ENCODE measurements around the gene ALDH1A1.

Gene ALDH1A1

DNA sequence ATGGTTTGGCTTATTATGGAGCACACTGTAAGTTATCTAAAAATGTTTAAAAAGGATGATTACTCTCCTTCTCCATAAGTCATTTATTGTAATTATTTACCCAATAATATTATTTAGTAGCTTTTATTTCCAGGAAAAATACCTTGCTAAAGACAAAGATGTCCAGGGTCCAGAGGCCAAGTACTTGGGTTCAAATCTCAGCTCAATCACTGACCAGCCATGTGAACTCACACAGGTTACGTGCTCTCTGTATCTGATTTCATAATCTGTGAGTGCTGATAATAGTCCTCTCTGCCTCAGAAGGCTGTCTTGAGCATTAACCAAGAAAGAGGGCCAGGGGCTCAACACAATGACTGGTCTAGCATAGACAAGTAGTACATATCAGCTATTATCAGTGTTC, 27.0 kb downstream of the ALDH1A1 start:
- no peak for DNase-seq (ENCODE audit: low read depth)
- H3K4me3 ChIP-seq (ENCODE audit: low read length): no peak overlapping the region
- TF ChIP-seq, protein P1, sequence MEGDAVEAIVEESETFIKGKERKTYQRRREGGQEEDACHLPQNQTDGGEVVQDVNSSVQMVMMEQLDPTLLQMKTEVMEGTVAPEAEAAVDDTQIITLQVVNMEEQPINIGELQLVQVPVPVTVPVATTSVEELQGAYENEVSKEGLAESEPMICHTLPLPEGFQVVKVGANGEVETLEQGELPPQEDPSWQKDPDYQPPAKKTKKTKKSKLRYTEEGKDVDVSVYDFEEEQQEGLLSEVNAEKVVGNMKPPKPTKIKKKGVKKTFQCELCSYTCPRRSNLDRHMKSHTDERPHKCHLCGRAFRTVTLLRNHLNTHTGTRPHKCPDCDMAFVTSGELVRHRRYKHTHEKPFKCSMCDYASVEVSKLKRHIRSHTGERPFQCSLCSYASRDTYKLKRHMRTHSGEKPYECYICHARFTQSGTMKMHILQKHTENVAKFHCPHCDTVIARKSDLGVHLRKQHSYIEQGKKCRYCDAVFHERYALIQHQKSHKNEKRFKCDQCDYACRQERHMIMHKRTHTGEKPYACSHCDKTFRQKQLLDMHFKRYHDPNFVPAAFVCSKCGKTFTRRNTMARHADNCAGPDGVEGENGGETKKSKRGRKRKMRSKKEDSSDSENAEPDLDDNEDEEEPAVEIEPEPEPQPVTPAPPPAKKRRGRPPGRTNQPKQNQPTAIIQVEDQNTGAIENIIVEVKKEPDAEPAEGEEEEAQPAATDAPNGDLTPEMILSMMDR (IDR thresholded peaks at IDR 0.05; ENCODE audit: insufficient read depth, low read depth, low read length, missing control alignments): no peak

DNA sequence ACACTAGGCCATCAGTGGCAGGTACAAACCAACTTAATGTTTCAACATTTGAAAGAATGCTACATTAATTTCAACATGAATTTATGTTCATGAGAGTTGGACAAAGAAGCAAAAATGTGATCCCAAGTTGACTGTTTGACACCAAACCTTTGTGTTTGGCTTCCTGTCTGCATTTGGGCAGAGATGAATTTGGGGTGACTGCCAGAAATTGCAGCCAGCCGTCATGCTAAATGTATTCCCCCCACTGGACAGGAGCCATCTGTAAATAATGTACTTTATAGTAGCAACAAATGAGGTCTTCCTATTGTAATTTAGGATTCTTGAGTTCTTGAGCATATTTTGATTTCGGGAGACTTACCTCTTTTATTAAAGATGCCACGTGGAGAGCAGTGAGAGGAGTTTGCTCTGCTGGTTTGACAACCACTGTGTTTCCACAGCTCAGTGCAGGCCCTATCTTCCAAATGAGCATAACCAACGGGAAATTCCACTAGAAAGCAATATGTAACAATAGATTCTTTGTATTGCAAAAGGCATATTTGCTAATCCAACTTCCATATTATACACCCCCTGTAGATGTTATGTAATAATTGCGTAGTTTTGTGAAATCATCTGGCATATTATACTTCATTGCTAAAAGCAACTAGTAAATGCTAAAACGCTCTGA, 27.6 kb downstream of the ALDH1A1 start:
- TF ChIP-seq, protein P1 (IDR thresholded peaks at IDR 0.05; ENCODE audit: insufficient read depth, low read depth, low read length, missing control alignments): no peak
- DNase-seq (ENCODE audit: low read depth): peak; percentile 70
- H3K4me3 ChIP-seq (ENCODE audit: low read length): no peak overlapping the region

DNA sequence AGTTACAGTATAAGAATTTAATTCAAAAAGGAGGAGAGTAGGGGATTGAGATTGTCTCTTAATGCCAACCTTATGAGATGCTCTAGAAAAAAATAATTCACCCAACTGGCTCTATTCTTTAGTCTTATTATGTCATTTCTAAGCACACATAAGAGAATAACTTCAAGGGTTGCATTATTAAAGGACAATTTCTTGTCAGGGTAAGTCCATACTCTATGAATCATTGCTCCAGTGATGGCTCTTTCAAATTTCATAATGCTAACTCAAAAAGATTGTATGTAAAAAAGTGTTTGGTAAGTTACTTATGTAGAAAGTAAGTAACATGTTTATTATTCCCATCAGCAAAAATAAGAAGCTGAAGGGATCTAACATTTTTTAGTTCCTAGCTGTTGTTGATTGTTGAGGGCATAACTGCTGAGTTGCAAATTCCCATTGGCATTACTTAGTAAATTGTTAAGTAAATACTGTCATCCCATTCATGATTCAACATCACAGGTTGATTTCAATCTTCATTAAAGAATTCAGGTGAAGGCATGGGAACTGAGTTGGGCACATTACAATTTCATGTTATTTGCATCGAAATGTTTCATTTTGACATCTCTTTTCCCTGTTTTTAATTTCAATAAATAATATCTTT, 28.6 kb downstream of the ALDH1A1 start:
- H3K4me3 ChIP-seq (ENCODE audit: low read length): no peak overlapping the region

DNA sequence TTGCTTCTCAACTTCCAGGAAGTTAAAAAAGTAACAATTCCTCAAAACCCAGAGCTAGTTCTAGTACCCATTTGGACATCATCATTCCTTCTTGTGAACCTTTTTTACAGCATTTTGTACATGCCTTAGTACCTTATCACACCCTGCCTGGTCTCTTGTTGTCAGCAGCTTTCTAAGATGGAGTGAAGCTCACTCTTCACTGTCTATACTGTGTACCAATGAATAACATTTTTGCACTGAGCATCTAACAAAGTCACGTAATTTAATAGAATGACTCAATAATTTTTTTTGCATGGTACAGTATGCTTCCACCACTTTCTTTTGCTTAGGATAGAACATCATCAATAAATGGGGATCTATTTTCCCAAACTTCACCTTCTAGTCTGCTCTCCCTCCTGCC, 29.8 kb downstream of the ALDH1A1 start:
- DNase-seq (ENCODE audit: low read depth): no peak
- no peak overlapping the region for H3K4me3 ChIP-seq (ENCODE audit: low read length)
- TF ChIP-seq, protein P1 (IDR thresholded peaks at IDR 0.05; ENCODE audit: insufficient read depth, low read depth, low read length, missing control alignments): no peak

More for the DNA sequence above, 28.6 kb downstream of the ALDH1A1 start:
- TF ChIP-seq, protein P1 (IDR thresholded peaks at IDR 0.05; ENCODE audit: insufficient read depth, low read depth, low read length, missing control alignments): no peak
- DNase-seq (ENCODE audit: low read depth): peak; percentile 48

DNA sequence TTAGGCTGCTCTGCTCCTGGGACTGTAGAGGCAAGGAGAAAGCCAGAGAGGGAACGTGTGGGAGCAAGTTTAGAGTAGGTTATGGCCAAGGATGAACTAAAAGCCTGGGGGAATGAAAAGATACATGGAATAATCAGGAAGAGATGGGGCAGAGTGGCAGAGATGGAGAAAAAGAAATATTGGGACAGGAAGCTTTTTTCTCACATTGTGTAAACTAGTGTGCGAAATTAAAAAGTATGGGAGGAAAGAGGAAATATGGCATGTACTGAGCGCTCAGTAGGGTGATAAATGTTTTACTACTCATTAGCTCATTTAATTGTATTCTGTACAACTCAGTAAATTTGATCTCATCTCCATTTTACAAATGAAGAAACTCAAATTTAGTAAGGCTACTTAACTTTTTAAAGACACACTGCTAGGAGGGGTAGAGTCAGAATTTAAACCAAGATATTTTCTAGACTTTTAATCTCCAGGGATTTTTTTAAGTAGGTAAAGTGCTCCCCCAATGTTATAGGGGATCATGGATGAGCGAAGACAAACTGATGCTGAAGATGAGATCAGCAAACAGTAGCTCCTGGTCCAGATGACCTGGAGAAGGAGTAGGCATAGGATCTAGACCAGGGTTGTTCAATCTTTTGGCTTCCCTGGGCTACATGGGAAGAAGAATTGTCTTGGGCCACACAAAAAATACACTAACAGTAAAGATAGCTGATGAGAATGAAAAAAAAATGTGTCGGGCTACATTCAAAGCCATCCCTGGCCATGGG, 30.8 kb downstream of the ALDH1A1 start:
- TF ChIP-seq, protein P1 (IDR thresholded peaks at IDR 0.05; ENCODE audit: insufficient read depth, low read depth, low read length, missing control alignments): no peak
- no peak overlapping the region for H3K4me3 ChIP-seq (ENCODE audit: low read length)
- no peak for DNase-seq (ENCODE audit: low read depth)

DNA sequence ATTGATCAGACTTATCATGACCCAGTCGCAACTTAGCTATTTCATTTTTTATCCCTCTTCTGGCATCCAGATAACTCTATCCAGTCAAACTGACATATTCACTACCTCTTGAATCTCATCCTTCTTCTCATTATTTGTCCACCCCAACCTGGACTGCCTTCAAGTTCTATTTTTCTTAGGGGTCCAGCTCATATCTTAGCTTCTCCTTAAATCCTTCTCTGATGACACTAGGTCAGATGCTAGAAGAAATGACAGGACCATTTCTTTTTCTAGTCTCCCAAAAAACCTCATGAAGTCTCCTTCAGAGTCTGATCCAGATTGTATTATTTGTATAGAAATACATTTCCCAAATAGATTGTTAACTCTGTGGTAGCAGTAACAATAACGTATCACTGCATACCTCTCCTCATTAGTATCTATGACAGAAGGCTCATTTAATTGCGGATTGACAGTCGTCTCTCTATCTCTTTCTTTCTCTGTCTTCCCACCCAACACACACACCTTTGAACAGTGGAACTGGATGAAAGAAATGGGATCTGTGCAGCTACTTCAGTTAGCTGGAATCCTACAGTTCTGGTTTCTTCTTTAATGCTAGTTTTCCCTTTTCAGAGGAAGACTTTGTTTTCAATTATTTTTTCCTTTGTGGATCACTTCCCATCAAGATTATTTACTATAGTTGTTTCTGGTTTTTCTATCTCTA, 33.5 kb downstream of the ALDH1A1 start:
- H3K4me3 ChIP-seq (ENCODE audit: low read length): no peak overlapping the region
- TF ChIP-seq, protein P1 (IDR thresholded peaks at IDR 0.05; ENCODE audit: insufficient read depth, low read depth, low read length, missing control alignments): no peak
- DNase-seq (ENCODE audit: low read depth): no peak

Data from epithelial cell of esophagus (primary cell).